IMR-90 (cell line): Measurements from ENCODE around the gene CASP1. TPM values are rescaled to one million over a fixed set of nuclear protein-coding genes. Genes with fewer than 3 reads are reported as not detected.

Experiments used
- ATAC-seq: fragments of 200-7000 bp; cut with Tn5 transposase; 2 replicates; pipeline ENCODE4 v1.9.1; 2020; ENCODE audit warnings: low read depth, mild to moderate bottlenecking, moderate library complexity
- BruUV-seq: library from RNA; stranded (reverse); fragments of 400-500 nt; replicated peaks from 2 replicates; lab custom pipeline; 2021; lab: Mats Ljungman, UMichigan
- CTCF ChIA-PET: fragments of 300-600 bp; formaldehyde crosslinking; extraction: SDS; loops from one replicate; lab custom pipeline; 2021; ENCODE audit warnings: antibody characterized with exemption; lab: Yijun Ruan, JAX
- POLR2A ChIA-PET: fragments of 300-600 bp; sonication (Branson Sonifier 250); formaldehyde crosslinking; loops from one replicate; lab custom pipeline; 2022; ENCODE audit warnings: antibody characterized with exemption; ENCODE audit not compliant: unreplicated experiment; lab: Charles Lee
- DNase-seq: peaks from one replicate; pipeline ENCODE4 v3.0.0; 2013
- H2AFZ ChIP-seq: replicated peaks from 2 replicates; pipeline ENCODE3; 2013; ENCODE audit warnings: low read length, mild to moderate bottlenecking; ENCODE audit not compliant: poor library complexity
- H2AK5ac ChIP-seq: 2 replicates; pipeline ENCODE4 v1.6.1; 2013; ENCODE audit warnings: low read depth, low read length, inconsistent platforms
- H2AK9ac ChIP-seq: replicated peaks from 2 replicates; pipeline ENCODE3; 2013; ENCODE audit warnings: mild to moderate bottlenecking, low read depth, low read length, moderate library complexity; ENCODE audit not compliant: poor library complexity
- H2BK120ac ChIP-seq: 2 replicates; pipeline ENCODE4 v1.6.1; 2013; ENCODE audit warnings: low read depth, low read length, inconsistent platforms
- H2BK15ac ChIP-seq: 3 replicates; pipeline ENCODE4 v1.6.1; 2013; ENCODE audit warnings: low read depth, low read length, inconsistent platforms
- H2BK20ac ChIP-seq: 2 replicates; pipeline ENCODE4 v1.6.1; 2013; ENCODE audit warnings: low read depth, mild to moderate bottlenecking, inconsistent platforms, low read length, moderate library complexity
- H2BK5ac ChIP-seq: 2 replicates; pipeline ENCODE4 v1.6.1; 2013; ENCODE audit warnings: mild to moderate bottlenecking, low read depth, low read length, inconsistent platforms; ENCODE audit not compliant: poor library complexity, severe bottlenecking
- H3K14ac ChIP-seq: replicated peaks from 2 replicates; pipeline ENCODE4 v1.6.1; 2013; ENCODE audit warnings: low read depth, low read length, inconsistent platforms
- H3K18ac ChIP-seq: 2 replicates; pipeline ENCODE4 v1.6.1; 2013; ENCODE audit warnings: low read depth, low read length, control low read depth
- H3K23ac ChIP-seq: 2 replicates; pipeline ENCODE4 v1.6.1; 2013; ENCODE audit warnings: low read depth, low read length, inconsistent platforms
- H3K27ac ChIP-seq: 2 replicates; pipeline ENCODE4 v1.5.1; 2013; ENCODE audit warnings: mild to moderate bottlenecking, control low read depth, low read length; ENCODE audit not compliant: insufficient read depth
- H3K27me3 ChIP-seq: 2 replicates; pipeline ENCODE4 v1.6.1; 2013; ENCODE audit warnings: low read length; ENCODE audit not compliant: control insufficient read depth, insufficient read depth
- H3K36me3 ChIP-seq: 2 replicates; pipeline ENCODE4 v1.6.1; 2013; ENCODE audit warnings: low read length, mixed read lengths; ENCODE audit not compliant: control insufficient read depth, insufficient read depth
- H3K4ac ChIP-seq: 2 replicates; pipeline ENCODE4 v1.6.1; 2013; ENCODE audit warnings: low read depth, low read length, inconsistent platforms
- H3K4me1 ChIP-seq: 2 replicates; pipeline ENCODE4 v1.6.1; 2013; ENCODE audit warnings: low read length, mixed read lengths; ENCODE audit not compliant: control insufficient read depth, insufficient read depth
- H3K4me2 ChIP-seq: 2 replicates; pipeline ENCODE4 v1.6.1; 2013; ENCODE audit warnings: low read depth, mild to moderate bottlenecking, control low read depth, low read length, moderate library complexity
- H3K4me3 ChIP-seq: 2 replicates; pipeline ENCODE4 v1.5.1; 2013; ENCODE audit warnings: low read depth, mild to moderate bottlenecking, control low read depth, low read length, moderate library complexity; ENCODE audit not compliant: insufficient read depth
- H3K56ac ChIP-seq: 2 replicates; pipeline ENCODE4 v1.6.1; 2013; ENCODE audit warnings: low read length, inconsistent platforms; ENCODE audit not compliant: insufficient read depth; ENCODE audit errors: extremely low read depth
- H3K79me1 ChIP-seq, 2 experiments: 2 replicates each; pipeline ENCODE4 v1.6.1; 2013; ENCODE audit warnings: low read length in 2 of 2, inconsistent platforms in 1 of 2, low read depth in 1 of 2
- H3K9ac ChIP-seq: 2 replicates; pipeline ENCODE4 v1.6.1; 2013; ENCODE audit warnings: low read depth, low read length, control low read depth
- H3K9me1 ChIP-seq: 2 replicates; pipeline ENCODE4 v1.6.1; 2013; ENCODE audit warnings: low read length, inconsistent platforms; ENCODE audit not compliant: insufficient read depth
- H3K9me3 ChIP-seq: 2 replicates; pipeline ENCODE4 v1.6.1; 2013; ENCODE audit warnings: low read length; ENCODE audit not compliant: control insufficient read depth, insufficient read depth
- H4K20me1 ChIP-seq: 2 replicates; pipeline ENCODE4 v1.6.1; 2013; ENCODE audit warnings: low read length, inconsistent platforms; ENCODE audit not compliant: insufficient read depth
- H4K5ac ChIP-seq: 2 replicates; pipeline ENCODE4 v1.6.1; 2013; ENCODE audit warnings: mild to moderate bottlenecking, low read depth, low read length, control low read depth
- H4K8ac ChIP-seq, 2 experiments: 2 replicates each; pipeline ENCODE4 v1.6.1; 2013; ENCODE audit warnings: low read depth in 2 of 2, low read length in 2 of 2, control low read depth in 1 of 2, inconsistent platforms in 1 of 2
- H4K91ac ChIP-seq: 2 replicates; pipeline ENCODE4 v1.6.1; 2013; ENCODE audit warnings: low read depth, low read length, inconsistent platforms; ENCODE audit not compliant: insufficient read depth
- CEBPB ChIP-seq: IDR thresholded peaks from 2 replicates; pipeline ENCODE4 v1.6.1; 2012; ENCODE audit warnings: low read depth, low read length, improper control_type of control experiment
- CHD1 ChIP-seq: IDR thresholded peaks from 2 replicates; pipeline ENCODE4 v1.6.1; 2012; ENCODE audit warnings: low read depth, low read length, improper control_type of control experiment
- CTCF ChIP-seq: conservative IDR thresholded peaks from 2 replicates; pipeline ENCODE4 v1.5.1; 2012; ENCODE audit warnings: mild to moderate bottlenecking, low read depth, low read length, improper control_type of control experiment
- ELK1 ChIP-seq: fragments of 150-350 bp; IDR thresholded peaks from 2 replicates; pipeline ENCODE4 v1.6.1; 2016; ENCODE audit warnings: low read depth, mild to moderate bottlenecking, low read length, moderate library complexity, borderline replicate concordance
- MXI1 ChIP-seq: IDR thresholded peaks from 2 replicates; pipeline ENCODE4 v1.6.1; 2012; ENCODE audit warnings: low read depth, mild to moderate bottlenecking, low read length, moderate library complexity, borderline replicate concordance
- NFE2L2 ChIP-seq: fragments of 150-350 bp; IDR thresholded peaks from 2 replicates; pipeline ENCODE4 v1.6.1; 2016; ENCODE audit warnings: low read depth, mild to moderate bottlenecking, low read length
- SMC3 ChIP-seq: fragments of 150-350 bp; IDR thresholded peaks from 2 replicates; pipeline ENCODE4 v1.6.1; 2016; ENCODE audit warnings: low read depth, mild to moderate bottlenecking, antibody characterized with exemption, low read length, moderate library complexity
- WGBS, 2 experiments: methylation state at CpG; one replicate each; pipeline versions ENCODE4 v1.1.5 to v1.1.7; 2013; ENCODE audit warnings: missing lambda C conversion rate in 2 of 2; ENCODE audit not compliant: insufficient read length in 1 of 2; ENCODE audit errors: extremely low coverage in 2 of 2; 5-methylcytosine and 5-hydroxymethylcytosine counted together
- dilution Hi-C: fragments of 300-500 bp; cut with HindIII; formaldehyde crosslinking; loops from one replicate; pipeline ENCODE4 v1.14.3; 2018; ENCODE audit warnings: low sequenced_read_pairs; ENCODE audit not compliant: unreplicated experiment
- in situ Hi-C: fragments of 300-500 bp; cut with MboI; formaldehyde crosslinking; loops from 3 replicates; pipeline ENCODE4 v1.14.3; 2019; ENCODE audit warnings: low sequenced_read_pairs, inconsistent platforms, mixed read lengths
- intact Hi-C: fragments of 100-400 bp; cut with micrococcal nuclease; formaldehyde crosslinking; loops from 2 replicates; pipeline ENCODE4 v1.10.0; 2022
- polyA plus RNA-seq, 3 experiments: library from polyadenylated mRNA; depleted of rRNA; stranded (reverse); fragments of >200 nt; gene quantifications; 2 replicates each; pipeline ENCODE4 v1.2.3, GENCODE V29; 2012; ENCODE audit warnings: low replicate concordance in 1 of 3
- total RNA-seq: library from RNA; depleted of rRNA; stranded (reverse); fragments of >200 nt; gene quantifications from 2 replicates; pipeline ENCODE4 v1.2.3, GENCODE V29; 2012

CASP1 gene
- total and polyA plus RNA-seq, 2 of the 4 experiments (the other 2 are of a cell fraction): 12.5 to 31.2 TPM

- no peak overlapping the region for H3K23ac ChIP-seq
- no peak overlapping the region for H3K56ac ChIP-seq
- no peak overlapping the region for H2BK120ac ChIP-seq
- ChIA-PET POLR2A (no interaction called here), CTCF (interaction anchor here (0.6 kb wide), 1 partner anchor 662 kb away, joined by 3 read pairs; no protein-coding TSS in a partner anchor)
- no peak overlapping the region for H3K27ac ChIP-seq
- H3K79me1 ChIP-seq: no peaks in the 10 kb centered on the region
- no peak overlapping the region for H2AK9ac ChIP-seq
- dilution Hi-C loops: no loop called here
- H3K14ac ChIP-seq: no peak overlapping the region
- no peak overlapping the region for H3K4ac ChIP-seq
- DNase-seq: no peak
- no peak overlapping the region for H2BK5ac ChIP-seq
- no peak overlapping the region for H3K4me3 ChIP-seq
- H2AFZ ChIP-seq: no peak overlapping the region
- no peak overlapping the region for H4K91ac ChIP-seq
- H3K27me3 ChIP-seq: no peaks in the 10 kb centered on the region
- TF ChIP-seq MXI1 (no peak), SMC3 (no peak), ELK1 (no peak), CHD1 (no peak), CTCF (no peak), NFE2L2 (no peak), CEBPB (no peak)
- H2AK5ac ChIP-seq: no peak overlapping the region
- H3K9me1 ChIP-seq: 0 out of 2 replicates have a peak, but pooled peaks cover under 1% of the 10 kb centered on the region
- H3K9me3 ChIP-seq: no peaks in the 10 kb centered on the region
- no peak overlapping the region for H3K9ac ChIP-seq
- 100% methylated on average over 3 of the region's 6 CpGs; no CpG with 5 or more reads in 1 of the 2 experiments for WGBS, 2 experiments
- H3K4me1 ChIP-seq: 0 out of 2 replicates have a peak, but pooled peaks cover 1% of the 10 kb centered on the region
- no peak overlapping the region for H3K18ac ChIP-seq
- H4K8ac ChIP-seq: no peak overlapping the region
- ATAC-seq: no peak
- no peak overlapping the region for H2BK15ac ChIP-seq
- no peak overlapping the region for H2BK20ac ChIP-seq
- intact Hi-C loops: no loop called here
- H4K20me1 ChIP-seq: no peaks in the 10 kb centered on the region
- in situ Hi-C loops: no loop called here
- H3K36me3 ChIP-seq: no peaks in the 10 kb centered on the region
- BruUV-seq: no TSS peak
- H4K5ac ChIP-seq: no peak overlapping the region
- H3K4me2 ChIP-seq: no peak overlapping the region
These were observed 37.7 kb downstream of the CASP1 start for GRCh38 chr11:104997288-104997687.
